K562 (cell line): Measurements from ENCODE around the gene TAAR9. TPM values are rescaled to one million over a fixed set of nuclear protein-coding genes. Genes with fewer than 3 reads are reported as not detected.

ENCODE experiments used
- ELF2 ChIP-seq: fragments of 250-450 bp; sonication (Bioruptor Pico); IDR thresholded peaks from 2 replicates; pipeline ENCODE4 v1.5.0; 2021; ENCODE audit warnings: mild to moderate bottlenecking
- GTF2E2 ChIP-seq: fragments of 200-800 bp; sonication (Bioruptor generic); IDR thresholded peaks from 2 replicates; pipeline ENCODE4 v1.6.1; 2016; ENCODE audit warnings: missing genetic modification characterization, missing compliant biosample characterization
- LEF1 ChIP-seq: fragments of 450-650 bp; IDR thresholded peaks from 2 replicates; pipeline ENCODE4 v1.6.1; 2016; ENCODE audit warnings: mild to moderate bottlenecking
- MEF2D ChIP-seq: conservative IDR thresholded peaks from 2 replicates; pipeline ENCODE4 v1.6.1; 2016; ENCODE audit warnings: low read depth, missing genetic modification characterization, missing compliant biosample characterization
- MEIS2 ChIP-seq: fragments of 450-650 bp; IDR thresholded peaks from 2 replicates; pipeline ENCODE4 v1.6.1; 2014; ENCODE audit warnings: mild to moderate bottlenecking; ENCODE audit not compliant: partially characterized antibody
- MTA2 ChIP-seq: fragments of 450-650 bp; IDR thresholded peaks from 2 replicates; pipeline ENCODE4 v1.6.1; 2016; ENCODE audit warnings: low read depth
- RBM39 ChIP-seq: fragments of 200-400 bp; formaldehyde crosslinking; optimal IDR thresholded peaks from 2 replicates; pipeline ENCODE3; 2018; ENCODE audit warnings: low read depth, low read length
- SAP30 ChIP-seq: fragments of 200-600 bp; sonication (generic); IDR thresholded peaks from 2 replicates; pipeline ENCODE4 v1.6.1; 2012; ENCODE audit warnings: borderline replicate concordance, low read depth, mild to moderate bottlenecking, moderate library complexity, low read length, control low read depth, inconsistent platforms; ENCODE audit not compliant: insufficient read depth, poor library complexity, severe bottlenecking
- STAT5A ChIP-seq: IDR thresholded peaks from 2 replicates; pipeline ENCODE4 v1.6.1; 2012; ENCODE audit warnings: low read length, inconsistent platforms, borderline replicate concordance
- ZBTB49 ChIP-seq: sonication (generic); formaldehyde crosslinking; IDR thresholded peaks from 2 replicates; pipeline ENCODE4 v1.8.0; 2022; ENCODE audit warnings: missing genetic modification reagents, mild to moderate bottlenecking, borderline replicate concordance
- ZNF511 ChIP-seq: sonication (generic); formaldehyde crosslinking; IDR thresholded peaks from 2 replicates; pipeline ENCODE4 v1.8.0; 2022; ENCODE audit warnings: mild to moderate bottlenecking, missing genetic modification reagents
- polyA plus RNA-seq, 8 experiments: library from polyadenylated mRNA; depleted of rRNA in 4 of 8; stranded (reverse) in 5 of 8; unstranded in 3 of 8; fragments of >200 nt; fragmentation: Nextera tagmentation in 2 of 8; fragmentation: Illumina TruSeq in 1 of 8; extraction: Ambion mirVana in 2 of 8; extraction: Trizol in 1 of 8; gene quantifications; 2 replicates each; pipeline versions ENCODE4 v1.2.1 to v1.2.3, GENCODE V29; 2011 to 2014; ENCODE audit warnings: inconsistent platforms in 1 of 8, missing spikeins in 1 of 8
- total RNA-seq, 7 experiments: library from RNA; depleted of rRNA in 6 of 7; stranded (reverse); fragments of >200 nt in 6 of 7; fragmentation: Illumina TruSeq in 2 of 7; extraction: Trizol in 2 of 7; gene quantifications; 2 replicates each; pipeline versions ENCODE4 v1.2.1 to v1.2.3, GENCODE V29; 2011 to 2021; ENCODE audit warnings: low replicate concordance in 1 of 7
- TF ChIP-seq, protein P1 (sequence below): fragments of 450-650 bp; formaldehyde crosslinking; IDR thresholded peaks from 2 replicates; pipeline ENCODE4 v1.4.0; 2022; ENCODE audit warnings: missing genetic modification characterization
- TF ChIP-seq, protein P2 (sequence below): fragments of 250-450 bp; sonication (Bioruptor Pico); IDR thresholded peaks from 2 replicates; pipeline ENCODE4 v1.8.0; 2022; ENCODE audit warnings: moderate library complexity, mild to moderate bottlenecking, inconsistent platforms
- TF ChIP-seq, protein P3 (sequence below): sonication (generic); formaldehyde crosslinking; IDR thresholded peaks from 2 replicates; pipeline ENCODE4 v1.8.1; 2023; ENCODE audit warnings: mild to moderate bottlenecking, missing genetic modification reagents
- TF ChIP-seq, protein P4 (sequence below): sonication (generic); formaldehyde crosslinking; IDR thresholded peaks from 2 replicates; pipeline ENCODE4 v1.8.0; 2022; ENCODE audit warnings: mild to moderate bottlenecking, missing genetic modification reagents

Gene TAAR9
- total and polyA plus RNA-seq, 9 of the 15 experiments (the other 6 are each of a cell fraction or from before 2014, with no cell fraction given): not detected

DNA sequence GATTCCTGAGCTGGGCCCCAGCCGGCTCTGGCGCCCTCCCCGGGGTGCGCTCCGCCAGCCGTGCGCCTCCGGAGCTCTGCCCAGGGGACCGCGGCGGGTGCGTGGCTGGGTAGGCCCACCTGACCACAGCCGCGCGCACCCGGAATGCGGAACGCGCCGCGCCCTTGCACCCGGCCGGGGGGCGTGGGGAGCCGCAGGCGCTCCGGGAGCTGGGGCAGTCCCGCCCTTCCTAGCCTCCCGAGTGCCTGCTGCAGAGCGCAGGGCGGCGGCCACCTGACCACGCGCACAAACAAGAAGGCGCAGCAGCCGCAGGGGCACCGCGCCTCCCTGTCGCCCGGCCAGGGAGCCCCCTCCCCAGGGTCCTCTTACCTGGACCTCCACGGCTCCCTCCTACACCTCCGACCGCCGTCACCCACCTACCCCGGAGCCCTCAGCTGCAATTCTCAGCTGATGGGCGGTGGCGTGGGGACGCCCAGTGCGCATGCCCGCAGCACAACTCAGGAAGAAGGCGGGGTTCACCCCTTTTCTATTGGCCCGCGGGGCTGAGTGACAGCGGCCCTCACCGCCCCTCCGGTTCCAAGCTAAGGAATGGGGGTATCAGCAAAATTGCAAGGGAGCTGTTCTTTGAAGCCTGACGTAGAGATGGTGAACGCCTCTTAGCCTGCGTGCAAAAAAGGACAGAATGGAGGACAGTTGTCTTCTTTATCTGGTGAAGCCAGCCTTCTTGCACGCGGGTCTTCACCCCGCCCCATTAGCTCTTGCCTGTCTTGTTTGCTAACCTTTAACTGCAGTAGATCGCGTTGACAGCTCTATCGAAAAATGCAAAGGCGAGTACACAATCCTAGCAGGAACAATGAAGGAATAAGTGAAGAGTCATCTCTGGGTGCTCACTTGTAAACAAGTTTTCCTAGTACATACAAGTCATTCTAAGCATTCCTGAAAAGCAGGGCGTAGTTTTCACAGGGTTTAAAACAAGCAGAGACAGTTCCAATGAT is 25.1 kb upstream of the TAAR9 start, which contains the start of gene STX7 (continued):
- TF ChIP-seq MEIS2 (peak; percentile 85), STAT5A (no peak), ZNF511 (no peak), GTF2E2 (no peak; the same call in 1 of the 2 replicates), ELF2 (no peak), MTA2 (no peak), MEF2D (tag) (no peak), SAP30 (peak; percentile 85), ZBTB49 (CRISPR knock-in tag) (no peak; the same call in 1 of the 2 replicates), LEF1 (no peak), RBM39 (no peak)
- TF ChIP-seq, protein P1, sequence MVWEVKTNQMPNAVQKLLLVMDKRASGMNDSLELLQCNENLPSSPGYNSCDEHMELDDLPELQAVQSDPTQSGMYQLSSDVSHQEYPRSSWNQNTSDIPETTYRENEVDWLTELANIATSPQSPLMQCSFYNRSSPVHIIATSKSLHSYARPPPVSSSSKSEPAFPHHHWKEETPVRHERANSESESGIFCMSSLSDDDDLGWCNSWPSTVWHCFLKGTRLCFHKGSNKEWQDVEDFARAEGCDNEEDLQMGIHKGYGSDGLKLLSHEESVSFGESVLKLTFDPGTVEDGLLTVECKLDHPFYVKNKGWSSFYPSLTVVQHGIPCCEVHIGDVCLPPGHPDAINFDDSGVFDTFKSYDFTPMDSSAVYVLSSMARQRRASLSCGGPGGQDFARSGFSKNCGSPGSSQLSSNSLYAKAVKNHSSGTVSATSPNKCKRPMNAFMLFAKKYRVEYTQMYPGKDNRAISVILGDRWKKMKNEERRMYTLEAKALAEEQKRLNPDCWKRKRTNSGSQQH (CRISPR knock-in tag): no peak
- TF ChIP-seq, protein P2, sequence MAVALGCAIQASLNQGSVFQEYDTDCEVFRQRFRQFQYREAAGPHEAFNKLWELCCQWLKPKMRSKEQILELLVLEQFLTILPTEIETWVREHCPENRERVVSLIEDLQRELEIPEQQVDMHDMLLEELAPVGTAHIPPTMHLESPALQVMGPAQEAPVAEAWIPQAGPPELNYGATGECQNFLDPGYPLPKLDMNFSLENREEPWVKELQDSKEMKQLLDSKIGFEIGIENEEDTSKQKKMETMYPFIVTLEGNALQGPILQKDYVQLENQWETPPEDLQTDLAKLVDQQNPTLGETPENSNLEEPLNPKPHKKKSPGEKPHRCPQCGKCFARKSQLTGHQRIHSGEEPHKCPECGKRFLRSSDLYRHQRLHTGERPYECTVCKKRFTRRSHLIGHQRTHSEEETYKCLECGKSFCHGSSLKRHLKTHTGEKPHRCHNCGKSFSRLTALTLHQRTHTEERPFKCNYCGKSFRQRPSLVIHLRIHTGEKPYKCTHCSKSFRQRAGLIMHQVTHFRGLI (CRISPR knock-in tag): no peak
- TF ChIP-seq, protein P3, sequence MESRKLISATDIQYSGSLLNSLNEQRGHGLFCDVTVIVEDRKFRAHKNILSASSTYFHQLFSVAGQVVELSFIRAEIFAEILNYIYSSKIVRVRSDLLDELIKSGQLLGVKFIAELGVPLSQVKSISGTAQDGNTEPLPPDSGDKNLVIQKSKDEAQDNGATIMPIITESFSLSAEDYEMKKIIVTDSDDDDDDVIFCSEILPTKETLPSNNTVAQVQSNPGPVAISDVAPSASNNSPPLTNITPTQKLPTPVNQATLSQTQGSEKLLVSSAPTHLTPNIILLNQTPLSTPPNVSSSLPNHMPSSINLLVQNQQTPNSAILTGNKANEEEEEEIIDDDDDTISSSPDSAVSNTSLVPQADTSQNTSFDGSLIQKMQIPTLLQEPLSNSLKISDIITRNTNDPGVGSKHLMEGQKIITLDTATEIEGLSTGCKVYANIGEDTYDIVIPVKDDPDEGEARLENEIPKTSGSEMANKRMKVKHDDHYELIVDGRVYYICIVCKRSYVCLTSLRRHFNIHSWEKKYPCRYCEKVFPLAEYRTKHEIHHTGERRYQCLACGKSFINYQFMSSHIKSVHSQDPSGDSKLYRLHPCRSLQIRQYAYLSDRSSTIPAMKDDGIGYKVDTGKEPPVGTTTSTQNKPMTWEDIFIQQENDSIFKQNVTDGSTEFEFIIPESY: no peak
- TF ChIP-seq, protein P4, sequence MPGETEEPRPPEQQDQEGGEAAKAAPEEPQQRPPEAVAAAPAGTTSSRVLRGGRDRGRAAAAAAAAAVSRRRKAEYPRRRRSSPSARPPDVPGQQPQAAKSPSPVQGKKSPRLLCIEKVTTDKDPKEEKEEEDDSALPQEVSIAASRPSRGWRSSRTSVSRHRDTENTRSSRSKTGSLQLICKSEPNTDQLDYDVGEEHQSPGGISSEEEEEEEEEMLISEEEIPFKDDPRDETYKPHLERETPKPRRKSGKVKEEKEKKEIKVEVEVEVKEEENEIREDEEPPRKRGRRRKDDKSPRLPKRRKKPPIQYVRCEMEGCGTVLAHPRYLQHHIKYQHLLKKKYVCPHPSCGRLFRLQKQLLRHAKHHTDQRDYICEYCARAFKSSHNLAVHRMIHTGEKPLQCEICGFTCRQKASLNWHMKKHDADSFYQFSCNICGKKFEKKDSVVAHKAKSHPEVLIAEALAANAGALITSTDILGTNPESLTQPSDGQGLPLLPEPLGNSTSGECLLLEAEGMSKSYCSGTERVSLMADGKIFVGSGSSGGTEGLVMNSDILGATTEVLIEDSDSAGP (CRISPR knock-in tag): no peak
